Measurements from ENCODE around the gene TINCR.
"Not testable (repeated sequence)": the region's sequence is repeated elsewhere in the genome, so short reads cannot be mapped to it uniquely, and the experiment has no call there.

DNA sequence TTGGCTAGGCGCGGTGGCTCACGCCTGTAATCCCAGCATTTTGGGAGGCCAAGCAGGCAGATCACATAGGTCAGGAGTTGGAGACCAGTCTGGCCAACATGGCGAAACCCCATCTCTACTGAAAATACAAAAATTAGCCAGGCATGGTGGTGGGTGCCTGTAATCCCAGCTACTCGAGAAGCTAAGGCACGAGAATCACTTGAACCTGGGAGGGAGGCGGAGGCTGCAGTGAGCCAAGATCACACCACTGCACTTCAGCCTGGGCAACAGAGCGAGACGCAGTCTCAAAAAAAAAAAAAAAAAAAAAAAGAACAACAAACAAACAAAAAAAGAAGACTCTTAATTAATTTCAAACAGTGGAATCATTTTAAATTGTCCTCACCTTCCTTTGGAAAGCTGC is 41.0 kb upstream of the TINCR start:
- TF ChIP-seq CTCF (IDR thresholded peaks at IDR 0.05; ENCODE audit: low read depth, low read length, missing input control); YY1 (IDR thresholded peaks at IDR 0.05); JUND (IDR thresholded peaks at IDR 0.05); ZBTB33 (IDR thresholded peaks at IDR 0.05); REST (IDR thresholded peaks at IDR 0.05); GABPA (IDR thresholded peaks at IDR 0.05 in 1 of 2, conservative IDR thresholded peaks at IDR 0.05 in 1 of 2); RAD21 (IDR thresholded peaks at IDR 0.05): not testable (repeated sequence)
- TF ChIP-seq, protein P1, sequence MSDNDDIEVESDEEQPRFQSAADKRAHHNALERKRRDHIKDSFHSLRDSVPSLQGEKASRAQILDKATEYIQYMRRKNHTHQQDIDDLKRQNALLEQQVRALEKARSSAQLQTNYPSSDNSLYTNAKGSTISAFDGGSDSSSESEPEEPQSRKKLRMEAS (IDR thresholded peaks at IDR 0.05), result not testable (repeated sequence)

All from liver (tissue), 3 donors.